ENCODE results near the gene ALPK1. TPM values are rescaled to one million over a fixed set of nuclear protein-coding genes. Genes with fewer than 3 reads are reported as not detected.

The ALPK1 gene
- total RNA-seq, 4 donors from 2014 or later = 6.9 to 42.2 (median 22.9) TPM

- intact Hi-C loops (cut with DNase I; ENCODE audit: low total_unique reads) = no loop called here
- Histone ChIP-seq H3K27ac (no peak overlapping the region), H3K4me3 (no peak overlapping the region), H3K4me1 (no peaks in the 10 kb centered on the region), H3K36me3 (no peaks in the 10 kb centered on the region), H3K9me3 (peaks cover 0 to 11% of the 10 kb centered on the region in 2 donors), H3K27me3 (no peaks in the 10 kb centered on the region)
- TF ChIP-seq, protein P1, sequence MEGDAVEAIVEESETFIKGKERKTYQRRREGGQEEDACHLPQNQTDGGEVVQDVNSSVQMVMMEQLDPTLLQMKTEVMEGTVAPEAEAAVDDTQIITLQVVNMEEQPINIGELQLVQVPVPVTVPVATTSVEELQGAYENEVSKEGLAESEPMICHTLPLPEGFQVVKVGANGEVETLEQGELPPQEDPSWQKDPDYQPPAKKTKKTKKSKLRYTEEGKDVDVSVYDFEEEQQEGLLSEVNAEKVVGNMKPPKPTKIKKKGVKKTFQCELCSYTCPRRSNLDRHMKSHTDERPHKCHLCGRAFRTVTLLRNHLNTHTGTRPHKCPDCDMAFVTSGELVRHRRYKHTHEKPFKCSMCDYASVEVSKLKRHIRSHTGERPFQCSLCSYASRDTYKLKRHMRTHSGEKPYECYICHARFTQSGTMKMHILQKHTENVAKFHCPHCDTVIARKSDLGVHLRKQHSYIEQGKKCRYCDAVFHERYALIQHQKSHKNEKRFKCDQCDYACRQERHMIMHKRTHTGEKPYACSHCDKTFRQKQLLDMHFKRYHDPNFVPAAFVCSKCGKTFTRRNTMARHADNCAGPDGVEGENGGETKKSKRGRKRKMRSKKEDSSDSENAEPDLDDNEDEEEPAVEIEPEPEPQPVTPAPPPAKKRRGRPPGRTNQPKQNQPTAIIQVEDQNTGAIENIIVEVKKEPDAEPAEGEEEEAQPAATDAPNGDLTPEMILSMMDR (IDR thresholded peaks at IDR 0.05) = no peak
- TF ChIP-seq POLR2A (IDR thresholded peaks at IDR 0.05) = no peak
- DNase-seq = no peak
These were observed 74.2 kb downstream of the ALPK1 start for GRCh38 chr4:112371361-112371760.

- Histone ChIP-seq H3K4me1 (no peaks in the 10 kb centered on the region), H3K27ac (no peak overlapping the region), H3K9me3 (no peaks in the 10 kb centered on the region), H3K36me3 (no peaks in the 10 kb centered on the region), H3K4me3 (no peak overlapping the region), H3K27me3 (no peaks in the 10 kb centered on the region)
- TF ChIP-seq POLR2A (IDR thresholded peaks at IDR 0.05) = no peak
- TF ChIP-seq, protein P1 (IDR thresholded peaks at IDR 0.05) = no peak
- DNase-seq = no peak
- intact Hi-C loops (cut with DNase I; ENCODE audit: low total_unique reads) = no loop called here
These were observed 77.7 kb downstream of the ALPK1 start for GRCh38 chr4:112374850-112375249.

DNA sequence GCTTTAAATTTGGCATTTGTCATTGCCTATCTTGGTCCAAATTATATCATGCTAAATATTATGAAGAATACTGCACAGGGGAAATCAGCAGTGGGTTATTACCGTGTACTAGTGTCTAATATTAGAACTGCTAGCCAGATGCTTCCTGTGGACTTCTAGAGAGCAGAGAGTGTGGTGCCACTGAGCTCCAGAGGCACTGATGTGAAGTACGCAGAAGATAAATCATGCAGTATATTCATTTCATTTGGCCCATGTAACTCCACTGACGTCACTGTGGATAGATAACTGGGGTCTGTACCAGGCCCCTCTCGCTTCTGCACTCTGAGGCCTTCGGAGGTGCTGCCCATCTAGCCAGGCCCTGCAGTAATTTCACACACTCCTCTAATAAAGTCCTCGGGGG is 80.0 kb downstream of the ALPK1 start:
- Histone ChIP-seq H3K9me3 (no peaks in the 10 kb centered on the region), H3K4me1 (no peaks in the 10 kb centered on the region), H3K36me3 (no peaks in the 10 kb centered on the region), H3K27me3 (no peaks in the 10 kb centered on the region), H3K27ac (no peak overlapping the region), H3K4me3 (no peak overlapping the region)
- TF ChIP-seq POLR2A (IDR thresholded peaks at IDR 0.05) = no peak
- TF ChIP-seq, protein P1 (IDR thresholded peaks at IDR 0.05) = no peak
- intact Hi-C loops (cut with DNase I; ENCODE audit: low total_unique reads) = no loop called here
- no peak for DNase-seq

- Histone ChIP-seq H3K27me3 (no peaks in the 10 kb centered on the region), H3K36me3 (no peaks in the 10 kb centered on the region), H3K9me3 (no peaks in the 10 kb centered on the region), H3K27ac (no peak overlapping the region), H3K4me3 (no peak overlapping the region), H3K4me1 (no peaks in the 10 kb centered on the region)
- DNase-seq = no peak
- intact Hi-C loops (cut with DNase I; ENCODE audit: low total_unique reads) = no loop called here
- TF ChIP-seq, protein P1 (IDR thresholded peaks at IDR 0.05) = no peak
- TF ChIP-seq POLR2A (IDR thresholded peaks at IDR 0.05) = no peak
These were observed 80.5 kb downstream of the ALPK1 start for GRCh38 chr4:112377594-112378242.

DNA sequence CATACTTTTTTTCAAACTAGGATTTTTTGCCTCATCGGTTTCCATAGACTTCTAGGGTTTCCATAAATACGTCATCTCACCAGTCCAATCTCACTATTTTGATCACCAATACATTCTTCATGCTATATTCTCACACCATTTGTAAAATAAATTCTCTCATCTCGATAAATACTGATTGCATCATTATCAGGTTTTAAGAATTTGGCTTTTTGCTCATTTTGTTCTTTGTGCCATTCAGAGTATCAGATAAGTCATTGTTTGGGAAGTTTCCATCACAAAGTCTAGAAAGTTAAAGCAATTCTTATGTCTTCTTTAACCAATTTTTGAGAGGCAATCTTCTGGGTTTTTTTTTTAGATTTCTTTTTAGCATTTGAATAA is 81.1 kb downstream of the ALPK1 start:
- Histone ChIP-seq H3K27me3 (no peaks in the 10 kb centered on the region), H3K9me3 (no peaks in the 10 kb centered on the region), H3K36me3 (no peaks in the 10 kb centered on the region), H3K27ac (no peak overlapping the region), H3K4me3 (no peak overlapping the region), H3K4me1 (no peaks in the 10 kb centered on the region)
- TF ChIP-seq, protein P1 (IDR thresholded peaks at IDR 0.05) = no peak
- no peak for TF ChIP-seq POLR2A (IDR thresholded peaks at IDR 0.05)
- no peak for DNase-seq
- intact Hi-C loops (cut with DNase I; ENCODE audit: low total_unique reads) = no loop called here

Measured in uterus (tissue), 4 donors.